Measurements from ENCODE around the gene NFASC. TPM values are rescaled to one million over a fixed set of nuclear protein-coding genes. Genes with fewer than 3 reads are reported as not detected.

The NFASC gene
- total and polyA plus RNA-seq, 9 of the 15 experiments (the other 6 are each of a cell fraction or from before 2014, with no cell fraction given): 0.03 to 0.16 (median 0.06) TPM; not detected in 6

- 0 out of 2 replicates have a peak, but pooled peaks have one; percentile 15 for TF ChIP-seq HDAC8 (tag; IDR thresholded peaks at IDR 0.05)
- no peak for TF ChIP-seq PML (IDR thresholded peaks at IDR 0.05; ENCODE audit: low read length)
- peak; percentile 51; the same call in 1 of the 2 replicates for TF ChIP-seq ESRRA (IDR thresholded peaks at IDR 0.05; ENCODE audit: borderline replicate concordance, low read depth)
- no peak for TF ChIP-seq GABPB1 (CRISPR knock-in tag; IDR thresholded peaks at IDR 0.05)
- no peak for TF ChIP-seq NCOA6 (IDR thresholded peaks at IDR 0.05)
- TF ChIP-seq BRD4 (IDR thresholded peaks at IDR 0.05): no peak
- TF ChIP-seq, protein P1, sequence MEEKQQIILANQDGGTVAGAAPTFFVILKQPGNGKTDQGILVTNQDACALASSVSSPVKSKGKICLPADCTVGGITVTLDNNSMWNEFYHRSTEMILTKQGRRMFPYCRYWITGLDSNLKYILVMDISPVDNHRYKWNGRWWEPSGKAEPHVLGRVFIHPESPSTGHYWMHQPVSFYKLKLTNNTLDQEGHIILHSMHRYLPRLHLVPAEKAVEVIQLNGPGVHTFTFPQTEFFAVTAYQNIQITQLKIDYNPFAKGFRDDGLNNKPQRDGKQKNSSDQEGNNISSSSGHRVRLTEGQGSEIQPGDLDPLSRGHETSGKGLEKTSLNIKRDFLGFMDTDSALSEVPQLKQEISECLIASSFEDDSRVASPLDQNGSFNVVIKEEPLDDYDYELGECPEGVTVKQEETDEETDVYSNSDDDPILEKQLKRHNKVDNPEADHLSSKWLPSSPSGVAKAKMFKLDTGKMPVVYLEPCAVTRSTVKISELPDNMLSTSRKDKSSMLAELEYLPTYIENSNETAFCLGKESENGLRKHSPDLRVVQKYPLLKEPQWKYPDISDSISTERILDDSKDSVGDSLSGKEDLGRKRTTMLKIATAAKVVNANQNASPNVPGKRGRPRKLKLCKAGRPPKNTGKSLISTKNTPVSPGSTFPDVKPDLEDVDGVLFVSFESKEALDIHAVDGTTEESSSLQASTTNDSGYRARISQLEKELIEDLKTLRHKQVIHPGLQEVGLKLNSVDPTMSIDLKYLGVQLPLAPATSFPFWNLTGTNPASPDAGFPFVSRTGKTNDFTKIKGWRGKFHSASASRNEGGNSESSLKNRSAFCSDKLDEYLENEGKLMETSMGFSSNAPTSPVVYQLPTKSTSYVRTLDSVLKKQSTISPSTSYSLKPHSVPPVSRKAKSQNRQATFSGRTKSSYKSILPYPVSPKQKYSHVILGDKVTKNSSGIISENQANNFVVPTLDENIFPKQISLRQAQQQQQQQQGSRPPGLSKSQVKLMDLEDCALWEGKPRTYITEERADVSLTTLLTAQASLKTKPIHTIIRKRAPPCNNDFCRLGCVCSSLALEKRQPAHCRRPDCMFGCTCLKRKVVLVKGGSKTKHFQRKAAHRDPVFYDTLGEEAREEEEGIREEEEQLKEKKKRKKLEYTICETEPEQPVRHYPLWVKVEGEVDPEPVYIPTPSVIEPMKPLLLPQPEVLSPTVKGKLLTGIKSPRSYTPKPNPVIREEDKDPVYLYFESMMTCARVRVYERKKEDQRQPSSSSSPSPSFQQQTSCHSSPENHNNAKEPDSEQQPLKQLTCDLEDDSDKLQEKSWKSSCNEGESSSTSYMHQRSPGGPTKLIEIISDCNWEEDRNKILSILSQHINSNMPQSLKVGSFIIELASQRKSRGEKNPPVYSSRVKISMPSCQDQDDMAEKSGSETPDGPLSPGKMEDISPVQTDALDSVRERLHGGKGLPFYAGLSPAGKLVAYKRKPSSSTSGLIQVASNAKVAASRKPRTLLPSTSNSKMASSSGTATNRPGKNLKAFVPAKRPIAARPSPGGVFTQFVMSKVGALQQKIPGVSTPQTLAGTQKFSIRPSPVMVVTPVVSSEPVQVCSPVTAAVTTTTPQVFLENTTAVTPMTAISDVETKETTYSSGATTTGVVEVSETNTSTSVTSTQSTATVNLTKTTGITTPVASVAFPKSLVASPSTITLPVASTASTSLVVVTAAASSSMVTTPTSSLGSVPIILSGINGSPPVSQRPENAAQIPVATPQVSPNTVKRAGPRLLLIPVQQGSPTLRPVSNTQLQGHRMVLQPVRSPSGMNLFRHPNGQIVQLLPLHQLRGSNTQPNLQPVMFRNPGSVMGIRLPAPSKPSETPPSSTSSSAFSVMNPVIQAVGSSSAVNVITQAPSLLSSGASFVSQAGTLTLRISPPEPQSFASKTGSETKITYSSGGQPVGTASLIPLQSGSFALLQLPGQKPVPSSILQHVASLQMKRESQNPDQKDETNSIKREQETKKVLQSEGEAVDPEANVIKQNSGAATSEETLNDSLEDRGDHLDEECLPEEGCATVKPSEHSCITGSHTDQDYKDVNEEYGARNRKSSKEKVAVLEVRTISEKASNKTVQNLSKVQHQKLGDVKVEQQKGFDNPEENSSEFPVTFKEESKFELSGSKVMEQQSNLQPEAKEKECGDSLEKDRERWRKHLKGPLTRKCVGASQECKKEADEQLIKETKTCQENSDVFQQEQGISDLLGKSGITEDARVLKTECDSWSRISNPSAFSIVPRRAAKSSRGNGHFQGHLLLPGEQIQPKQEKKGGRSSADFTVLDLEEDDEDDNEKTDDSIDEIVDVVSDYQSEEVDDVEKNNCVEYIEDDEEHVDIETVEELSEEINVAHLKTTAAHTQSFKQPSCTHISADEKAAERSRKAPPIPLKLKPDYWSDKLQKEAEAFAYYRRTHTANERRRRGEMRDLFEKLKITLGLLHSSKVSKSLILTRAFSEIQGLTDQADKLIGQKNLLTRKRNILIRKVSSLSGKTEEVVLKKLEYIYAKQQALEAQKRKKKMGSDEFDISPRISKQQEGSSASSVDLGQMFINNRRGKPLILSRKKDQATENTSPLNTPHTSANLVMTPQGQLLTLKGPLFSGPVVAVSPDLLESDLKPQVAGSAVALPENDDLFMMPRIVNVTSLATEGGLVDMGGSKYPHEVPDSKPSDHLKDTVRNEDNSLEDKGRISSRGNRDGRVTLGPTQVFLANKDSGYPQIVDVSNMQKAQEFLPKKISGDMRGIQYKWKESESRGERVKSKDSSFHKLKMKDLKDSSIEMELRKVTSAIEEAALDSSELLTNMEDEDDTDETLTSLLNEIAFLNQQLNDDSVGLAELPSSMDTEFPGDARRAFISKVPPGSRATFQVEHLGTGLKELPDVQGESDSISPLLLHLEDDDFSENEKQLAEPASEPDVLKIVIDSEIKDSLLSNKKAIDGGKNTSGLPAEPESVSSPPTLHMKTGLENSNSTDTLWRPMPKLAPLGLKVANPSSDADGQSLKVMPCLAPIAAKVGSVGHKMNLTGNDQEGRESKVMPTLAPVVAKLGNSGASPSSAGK (IDR thresholded peaks at IDR 0.05): peak; percentile 93
- TF ChIP-seq, protein P2, sequence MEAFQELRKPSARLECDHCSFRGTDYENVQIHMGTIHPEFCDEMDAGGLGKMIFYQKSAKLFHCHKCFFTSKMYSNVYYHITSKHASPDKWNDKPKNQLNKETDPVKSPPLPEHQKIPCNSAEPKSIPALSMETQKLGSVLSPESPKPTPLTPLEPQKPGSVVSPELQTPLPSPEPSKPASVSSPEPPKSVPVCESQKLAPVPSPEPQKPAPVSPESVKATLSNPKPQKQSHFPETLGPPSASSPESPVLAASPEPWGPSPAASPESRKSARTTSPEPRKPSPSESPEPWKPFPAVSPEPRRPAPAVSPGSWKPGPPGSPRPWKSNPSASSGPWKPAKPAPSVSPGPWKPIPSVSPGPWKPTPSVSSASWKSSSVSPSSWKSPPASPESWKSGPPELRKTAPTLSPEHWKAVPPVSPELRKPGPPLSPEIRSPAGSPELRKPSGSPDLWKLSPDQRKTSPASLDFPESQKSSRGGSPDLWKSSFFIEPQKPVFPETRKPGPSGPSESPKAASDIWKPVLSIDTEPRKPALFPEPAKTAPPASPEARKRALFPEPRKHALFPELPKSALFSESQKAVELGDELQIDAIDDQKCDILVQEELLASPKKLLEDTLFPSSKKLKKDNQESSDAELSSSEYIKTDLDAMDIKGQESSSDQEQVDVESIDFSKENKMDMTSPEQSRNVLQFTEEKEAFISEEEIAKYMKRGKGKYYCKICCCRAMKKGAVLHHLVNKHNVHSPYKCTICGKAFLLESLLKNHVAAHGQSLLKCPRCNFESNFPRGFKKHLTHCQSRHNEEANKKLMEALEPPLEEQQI (IDR thresholded peaks at IDR 0.05): no peak
- TF ChIP-seq HMGN3 (IDR thresholded peaks at IDR 0.05; ENCODE audit: borderline replicate concordance, extremely low read depth, insufficient read length, low read depth, low read length): no peak
- no peak for TF ChIP-seq ZNF239 (CRISPR knock-in tag; IDR thresholded peaks at IDR 0.05)
- TF ChIP-seq RCOR1 (IDR thresholded peaks at IDR 0.05; ENCODE audit: borderline replicate concordance in 1 of 2, low read depth in 2 of 2, low read length in 2 of 2): peak in 1 of 2 experiments; percentile 83; a peak in 2 of 4 replicates
- no peak for TF ChIP-seq ZNF586 (CRISPR knock-in tag; conservative IDR thresholded peaks at IDR 0.05)
- TF ChIP-seq POLR2A (conservative IDR thresholded peaks at IDR 0.05): no peak
Observed at GRCh38 chr1:204960306-204961125, 89.9 kb downstream of the NFASC start (continued).

All from K562 (cell line).